KOPT-K1 (cell line): ENCODE results near the gene RNASET2.

Experiments used
- H3K27ac ChIP-seq: fragments of 200-600 bp; sonication (generic); 2 replicates; pipeline ENCODE4 v1.5.1; 2016; ENCODE audit warnings: antibody characterized with exemption, mild to moderate bottlenecking, low read depth, low read length; ENCODE audit not compliant: poor library complexity, severe bottlenecking
- H3K36me3 ChIP-seq: fragments of 200-600 bp; sonication (generic); 2 replicates; pipeline ENCODE4 v1.5.1; 2017; ENCODE audit warnings: antibody characterized with exemption, mild to moderate bottlenecking, low read length, moderate library complexity; ENCODE audit not compliant: insufficient read depth
- H3K9me3 ChIP-seq: fragments of 200-600 bp; sonication (generic); 2 replicates; pipeline ENCODE4 v1.5.1; 2017; ENCODE audit warnings: antibody characterized with exemption, low read length, mild to moderate bottlenecking; ENCODE audit not compliant: insufficient read depth, poor library complexity, severe bottlenecking

Gene RNASET2

GRCh38 chr6:166956444-166957086, at the start of gene RNASET2:
Gene RNASET2, minus strand, starts transcription at chr6:166956550. Its CDS starts 368 bp downstream, at chr6:166956182.
- Histone ChIP-seq H3K9me3 (no peaks in the 10 kb centered on the region), H3K36me3 (no peaks in the 10 kb centered on the region), H3K27ac (peak within 1 kb of the TSS; percentile 83)

- Histone ChIP-seq H3K27ac (no peak overlapping the region), H3K9me3 (no peaks in the 10 kb centered on the region), H3K36me3 (peaks cover 94% of the 10 kb centered on the region)
Measured at GRCh38 chr6:167005350-167006159, 49.2 kb upstream of the RNASET2 start.

DNA sequence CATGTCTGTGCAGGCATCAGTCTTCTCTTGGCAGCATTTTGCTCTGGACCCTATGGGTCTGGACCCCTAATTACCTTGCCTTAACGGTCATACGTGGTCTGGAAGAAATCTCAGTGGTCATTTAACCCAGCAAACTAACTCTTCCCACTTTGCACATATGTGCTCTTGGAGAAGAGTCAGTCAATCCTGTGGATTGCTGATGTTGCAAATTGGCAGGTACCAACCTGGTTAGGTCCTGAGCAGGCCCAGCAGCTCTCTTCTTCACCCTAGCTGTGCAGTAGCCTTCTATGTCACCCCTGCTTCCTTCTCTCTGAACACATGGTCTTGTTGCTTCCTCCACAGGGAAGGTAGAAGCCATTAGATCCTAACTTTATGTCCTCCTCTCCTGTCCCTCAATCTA, 44.4 kb upstream of the RNASET2 start:
- H3K9me3 ChIP-seq, result no peaks in the 10 kb centered on the region
- H3K36me3 ChIP-seq, result peaks cover 67% of the 10 kb centered on the region
- H3K27ac ChIP-seq, result peak overlapping the region; percentile 89

- Histone ChIP-seq H3K36me3 (peaks cover 64% of the 10 kb centered on the region), H3K9me3 (no peaks in the 10 kb centered on the region), H3K27ac (peak overlapping the region; percentile 89)
Measured at GRCh38 chr6:166999884-167000253, 43.5 kb upstream of the RNASET2 start.

- no peaks in the 10 kb centered on the region for H3K9me3 ChIP-seq
- peak within 1 kb of the TSS; percentile 89 for H3K27ac ChIP-seq
- H3K36me3 ChIP-seq, result peaks cover 64% of the 10 kb centered on the region
Measured at GRCh38 chr6:166999145-166999883, 43.0 kb upstream of the RNASET2 start, which contains the start of gene CEP43. Gene CEP43, plus strand, starts transcription at chr6:166999397. Its CDS starts 16 bp downstream, at chr6:166999413.

DNA sequence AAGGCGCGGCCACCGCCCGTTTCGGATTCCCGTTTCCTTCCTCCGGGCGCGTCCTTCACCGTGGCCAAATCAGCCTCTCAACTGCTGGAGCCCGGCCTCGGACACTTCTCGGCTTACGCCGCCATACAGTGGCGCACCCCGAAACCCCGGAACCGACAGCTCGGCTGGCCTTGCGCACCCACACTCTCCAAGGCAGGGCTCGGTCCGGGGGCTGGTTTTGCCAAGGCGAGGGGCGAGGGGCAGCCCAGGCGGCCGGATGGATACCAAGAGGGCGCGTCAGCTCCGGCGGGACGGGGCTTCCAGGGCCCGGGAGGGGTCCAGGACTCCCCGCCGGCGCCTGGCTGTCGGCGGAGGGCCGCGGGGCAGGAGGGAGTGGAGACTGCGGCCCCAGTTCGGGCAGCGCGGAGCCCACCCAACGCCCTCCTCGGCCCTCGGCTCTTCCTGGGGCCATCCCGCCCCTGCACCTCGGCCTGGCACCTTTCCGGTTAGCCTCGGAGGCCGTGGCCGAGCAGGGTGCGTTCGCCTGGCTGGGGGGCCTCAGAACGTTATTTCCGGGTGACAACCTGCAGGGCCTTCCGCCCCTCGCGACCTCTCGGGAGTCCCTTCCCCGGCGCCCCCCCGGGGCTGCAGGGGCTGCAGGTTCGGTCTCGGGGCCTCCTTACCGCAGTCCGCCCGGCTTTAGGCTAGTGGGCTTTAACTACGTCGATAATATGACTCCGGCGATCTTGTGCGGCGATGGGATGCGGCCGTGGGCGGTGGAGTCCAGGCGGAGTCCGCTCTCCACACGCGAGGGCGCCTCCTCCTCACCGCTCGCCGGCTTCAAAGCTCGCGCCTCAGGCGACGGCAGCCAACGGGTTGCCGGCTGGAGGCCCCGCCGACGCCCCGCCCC, 42.1 kb upstream of the RNASET2 start:
- Histone ChIP-seq H3K27ac (peak overlapping the region; percentile 89), H3K9me3 (no peaks in the 10 kb centered on the region), H3K36me3 (peaks cover 64% of the 10 kb centered on the region)

DNA sequence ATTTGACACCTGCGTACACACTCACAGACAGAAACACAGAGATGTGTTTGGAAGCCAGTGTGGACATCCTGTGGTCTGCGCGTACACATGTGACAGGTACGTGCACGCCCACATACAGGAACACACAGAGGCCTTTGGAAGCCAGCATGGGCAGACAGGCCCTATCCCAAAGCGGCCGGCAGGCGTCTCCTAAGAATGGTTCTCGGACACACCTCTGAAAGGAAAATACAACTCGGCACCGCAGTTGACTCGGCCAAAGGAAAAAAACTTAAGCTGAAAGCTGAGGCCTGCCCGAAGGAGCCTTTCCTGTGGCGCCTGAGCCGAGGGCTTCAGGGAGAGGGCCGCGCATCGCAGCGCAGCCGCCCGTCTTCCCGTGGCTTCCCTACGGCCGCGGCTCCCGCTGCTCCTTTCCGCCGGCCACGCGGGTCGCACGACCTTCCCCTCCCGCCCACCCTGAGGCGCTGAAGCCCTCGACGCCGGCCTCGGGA, 41.5 kb upstream of the RNASET2 start:
- Histone ChIP-seq H3K27ac (peak overlapping the region; percentile 89), H3K9me3 (no peaks in the 10 kb centered on the region), H3K36me3 (peaks cover 61% of the 10 kb centered on the region)

DNA sequence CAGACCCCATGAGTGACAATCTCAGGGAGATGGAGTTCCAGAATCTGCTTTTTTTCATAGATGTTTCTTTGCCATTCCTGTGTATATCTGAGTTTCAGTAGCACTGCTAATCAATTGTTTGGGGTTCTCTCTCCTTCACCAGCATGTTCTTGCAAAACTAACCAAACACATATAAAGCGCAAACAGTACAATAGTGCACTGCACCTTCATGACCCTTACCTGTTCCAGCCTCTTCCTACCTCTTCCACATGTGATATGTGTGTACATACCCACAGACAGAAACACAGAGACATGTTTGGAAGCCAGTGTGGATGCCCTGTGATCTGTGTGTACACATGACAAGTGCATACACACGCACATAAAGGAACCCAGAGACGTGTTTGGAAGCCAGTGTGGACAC, 41.0 kb upstream of the RNASET2 start:
- Histone ChIP-seq H3K9me3 (no peaks in the 10 kb centered on the region), H3K27ac (no peak overlapping the region), H3K36me3 (peaks cover 61% of the 10 kb centered on the region)

DNA sequence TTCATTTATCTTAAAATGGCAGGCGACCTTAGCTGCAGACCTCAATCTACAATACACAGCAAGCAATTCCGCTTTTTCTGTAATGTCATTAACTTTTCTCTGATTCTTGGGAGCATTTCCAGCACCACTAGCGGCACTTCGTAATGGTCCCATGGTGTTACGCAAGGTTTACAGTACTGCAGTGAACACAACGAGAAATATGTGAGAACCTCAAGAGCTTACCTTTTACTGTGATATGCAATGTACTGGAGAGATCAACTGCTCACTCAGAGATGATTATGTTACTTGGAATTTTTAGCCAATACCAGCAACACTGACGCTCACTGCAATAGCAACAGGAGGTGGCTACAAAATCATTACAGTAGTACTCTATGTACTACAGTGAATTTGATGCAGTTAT, 40.1 kb upstream of the RNASET2 start:
- Histone ChIP-seq H3K9me3 (no peaks in the 10 kb centered on the region), H3K36me3 (peaks cover 56% of the 10 kb centered on the region), H3K27ac (no peak overlapping the region)

- no peak overlapping the region for H3K27ac ChIP-seq
- H3K36me3 ChIP-seq, result peaks cover 47% of the 10 kb centered on the region
- no peaks in the 10 kb centered on the region for H3K9me3 ChIP-seq
Measured at GRCh38 chr6:166989427-166990032, 33.2 kb upstream of the RNASET2 start.

- H3K9me3 ChIP-seq, result no peaks in the 10 kb centered on the region
- H3K27ac ChIP-seq, result no peak overlapping the region
- H3K36me3 ChIP-seq, result peaks cover 42% of the 10 kb centered on the region
Measured at GRCh38 chr6:166988674-166989201, 32.4 kb upstream of the RNASET2 start.

DNA sequence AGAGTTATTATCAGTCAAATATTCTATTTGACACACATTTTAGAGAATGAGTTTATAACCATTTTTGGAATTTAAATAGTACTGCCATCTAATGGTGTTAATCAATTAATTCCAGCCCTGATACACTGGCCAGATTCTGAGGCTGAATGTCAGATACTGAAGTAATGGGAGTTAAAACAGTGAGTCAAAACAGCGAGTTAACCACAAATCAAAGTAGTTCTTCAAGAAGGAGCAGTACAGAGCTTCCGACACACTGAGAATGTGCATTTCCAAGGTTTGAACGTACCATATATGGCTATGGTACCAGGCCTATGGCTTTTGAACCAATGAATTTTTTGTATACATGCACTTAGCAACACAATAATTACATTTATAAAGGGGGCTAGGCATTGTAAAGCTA, 31.6 kb upstream of the RNASET2 start:
- H3K36me3 ChIP-seq, result peaks cover 44% of the 10 kb centered on the region
- H3K9me3 ChIP-seq, result no peaks in the 10 kb centered on the region
- no peak overlapping the region for H3K27ac ChIP-seq

- H3K9me3 ChIP-seq, result no peaks in the 10 kb centered on the region
- H3K27ac ChIP-seq, result no peak overlapping the region
- H3K36me3 ChIP-seq, result peaks cover 44% of the 10 kb centered on the region
Measured at GRCh38 chr6:166987448-166987847, 31.1 kb upstream of the RNASET2 start.

DNA sequence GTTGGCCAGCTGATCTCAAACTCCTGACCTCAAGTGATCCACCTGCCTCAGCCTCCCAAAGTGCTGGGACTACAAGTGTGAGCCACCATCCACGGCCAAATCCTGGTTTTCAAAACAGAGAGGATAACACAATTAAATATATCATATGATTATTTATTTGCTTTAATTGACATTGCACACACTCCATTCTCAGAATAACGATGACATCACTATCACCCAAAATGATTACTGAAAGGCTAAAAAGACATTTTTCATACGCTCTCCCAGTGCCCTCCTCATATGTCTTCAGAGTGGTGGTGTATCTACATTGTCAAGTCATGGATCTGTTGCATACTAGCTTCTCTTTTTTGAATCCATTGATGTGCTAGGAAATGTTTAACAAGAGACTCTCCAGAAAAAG, 24.4 kb upstream of the RNASET2 start:
- Histone ChIP-seq H3K36me3 (peaks cover 61% of the 10 kb centered on the region), H3K9me3 (no peaks in the 10 kb centered on the region), H3K27ac (no peak overlapping the region)
